GM23338 (cell line): ENCODE measurements around the gene CDK5RAP2. TPM values are rescaled to one million over a fixed set of nuclear protein-coding genes. Genes with fewer than 3 reads are reported as not detected.

Experiments used
- ATAC-seq: fragments of 200-7000 bp; cut with Tn5 transposase; 3 replicates; pipeline ENCODE4 v1.9.1; 2020
- DNase-seq: peaks from one replicate; pipeline ENCODE4 v3.0.0-alpha.2; 2015; ENCODE audit warnings: low spot score
- H2AFZ ChIP-seq: fragments of 200-600 bp; sonication (generic); 2 replicates; pipeline ENCODE4 v1.8.0; 2016; ENCODE audit warnings: antibody characterized with exemption, mild to moderate bottlenecking, moderate library complexity
- H3F3A ChIP-seq: fragments of 200-600 bp; sonication (generic); replicated peaks from 2 replicates; pipeline ENCODE4 v1.8.0; 2017; ENCODE audit warnings: antibody characterized with exemption, mixed run types, low read depth
- H3K27ac ChIP-seq: fragments of 200-600 bp; sonication (generic); 2 replicates; pipeline ENCODE4 v1.6.1; 2016; ENCODE audit warnings: low read depth
- H3K27me3 ChIP-seq: fragments of 200-600 bp; sonication (generic); 2 replicates; pipeline ENCODE4 v1.8.0; 2016; ENCODE audit warnings: mild to moderate bottlenecking, mixed run types, moderate library complexity; ENCODE audit not compliant: insufficient read depth
- H3K36me3 ChIP-seq: fragments of 200-600 bp; sonication (generic); 2 replicates; pipeline ENCODE4 v1.8.0; 2016; ENCODE audit warnings: mild to moderate bottlenecking; ENCODE audit not compliant: insufficient read depth
- H3K4me1 ChIP-seq: fragments of 200-600 bp; sonication (generic); 2 replicates; pipeline ENCODE4 v1.8.0; 2016; ENCODE audit warnings: mild to moderate bottlenecking, moderate library complexity; ENCODE audit not compliant: insufficient read depth
- H3K4me2 ChIP-seq: fragments of 200-600 bp; sonication (generic); 2 replicates; pipeline ENCODE4 v1.7.1; 2017; ENCODE audit warnings: mixed run types
- H3K4me3 ChIP-seq: fragments of 200-600 bp; sonication (generic); 2 replicates; pipeline ENCODE4 v1.6.1; 2016; ENCODE audit warnings: mixed run types
- H3K79me2 ChIP-seq: fragments of 200-600 bp; sonication (generic); replicated peaks from 2 replicates; pipeline ENCODE4 v1.8.0; 2017; ENCODE audit warnings: mild to moderate bottlenecking; ENCODE audit not compliant: insufficient read depth
- H3K9me2 ChIP-seq: fragments of 200-600 bp; sonication (generic); 2 replicates; pipeline ENCODE4 v1.8.0; 2017; ENCODE audit not compliant: insufficient read depth
- H4K20me1 ChIP-seq: fragments of 200-600 bp; sonication (generic); replicated peaks from 2 replicates; pipeline ENCODE4 v1.8.0; 2017; ENCODE audit warnings: mild to moderate bottlenecking; ENCODE audit not compliant: insufficient read depth
- H3K27ac Mint-ChIP-seq: 2 replicates; pipeline ENCODE4 v1.8.0; 2020; ENCODE audit warnings: inconsistent platforms, mild to moderate bottlenecking, moderate library complexity, mixed read lengths
- H3K27me3 Mint-ChIP-seq: 3 replicates; pipeline ENCODE4 v1.8.0; 2022; ENCODE audit warnings: low read depth, mild to moderate bottlenecking, moderate library complexity, mixed read lengths, inconsistent platforms; ENCODE audit not compliant: insufficient read depth, poor library complexity
- H3K36me3 Mint-ChIP-seq: 3 replicates; pipeline ENCODE4 v1.8.0; 2021; ENCODE audit warnings: low read depth, mild to moderate bottlenecking, inconsistent platforms, moderate library complexity, mixed read lengths
- H3K4me1 Mint-ChIP-seq: 3 replicates; pipeline ENCODE4 v1.8.0; 2020; ENCODE audit warnings: mild to moderate bottlenecking, inconsistent platforms, mixed read lengths
- H3K4me3 Mint-ChIP-seq: 3 replicates; pipeline ENCODE4 v1.8.0; 2021; ENCODE audit warnings: moderate library complexity, mild to moderate bottlenecking, inconsistent platforms, mixed read lengths
- H3K9me3 Mint-ChIP-seq: 3 replicates; pipeline ENCODE4 v1.8.0; 2020; ENCODE audit warnings: moderate library complexity, mild to moderate bottlenecking, inconsistent platforms, mixed read lengths
- CTCF ChIP-seq, 2 experiments: fragments of 200-600 bp in 1 of 2; sonication (generic) in 1 of 2; conservative IDR thresholded peaks; 2 replicates each; pipeline versions ENCODE4 v1.5.1 to v1.6.1; 2016 to 2017; ENCODE audit warnings: antibody characterized with exemption in 2 of 2, low read depth in 2 of 2, mild to moderate bottlenecking in 2 of 2, moderate library complexity in 1 of 2
- ETS1 ChIP-seq: IDR thresholded peaks from 2 replicates; pipeline ENCODE4 v1.6.1; 2016; ENCODE audit warnings: antibody characterized with exemption
- EZH2 ChIP-seq: fragments of 200-600 bp; sonication (generic); IDR thresholded peaks from one replicate; pipeline ENCODE4 v1.8.0; 2017; ENCODE audit warnings: antibody characterized with exemption, mild to moderate bottlenecking, low read depth; ENCODE audit not compliant: unreplicated experiment
- EZH2phosphoT487 ChIP-seq: fragments of 200-600 bp; sonication (generic); IDR thresholded peaks from one replicate; pipeline ENCODE4 v1.8.1; 2018; ENCODE audit warnings: antibody characterized with exemption; ENCODE audit not compliant: unreplicated experiment
- JUNB ChIP-seq: IDR thresholded peaks from one replicate; pipeline ENCODE4 v1.6.1; 2016; ENCODE audit warnings: antibody characterized with exemption; ENCODE audit not compliant: unreplicated experiment
- NANOG ChIP-seq: IDR thresholded peaks from 2 replicates; pipeline ENCODE4 v1.6.1; 2016; ENCODE audit warnings: antibody characterized with exemption, borderline replicate concordance
- POLR2AphosphoS5 ChIP-seq: IDR thresholded peaks from 2 replicates; pipeline ENCODE4 v1.6.1; 2016; ENCODE audit warnings: antibody characterized with exemption, low read depth
- REST ChIP-seq: IDR thresholded peaks from one replicate; pipeline ENCODE4 v1.6.1; 2018; ENCODE audit warnings: antibody characterized with exemption; ENCODE audit not compliant: unreplicated experiment
- STAT1 ChIP-seq: IDR thresholded peaks from one replicate; pipeline ENCODE4 v1.6.1; 2016; ENCODE audit warnings: antibody characterized with exemption; ENCODE audit not compliant: unreplicated experiment
- ZNF331 ChIP-seq: fragments of 250-450 bp; sonication (Bioruptor Pico); IDR thresholded peaks from 2 replicates; pipeline ENCODE4 v1.5.0; 2020; ENCODE audit warnings: low read depth, mild to moderate bottlenecking, moderate library complexity
- ZNF462 ChIP-seq: fragments of 250-450 bp; sonication (Bioruptor Pico); IDR thresholded peaks from 2 replicates; pipeline ENCODE4 v1.5.0; 2020; ENCODE audit warnings: mild to moderate bottlenecking, moderate library complexity
- polyA plus RNA-seq: library from polyadenylated mRNA; unstranded; fragments of >200 nt; fragmentation: Nextera tagmentation; extraction: Ambion mirVana; gene quantifications from 2 replicates; pipeline ENCODE4 v1.2.1, GENCODE V29; 2016
- total RNA-seq: library from RNA; depleted of rRNA; stranded (reverse); fragments of >200 nt; shearing (Covaris generic); gene quantifications from 2 replicates; pipeline ENCODE4 v1.2.3, GENCODE V29; 2014

CDK5RAP2 gene
- total and polyA plus RNA-seq, 2 experiments from 2014 or later, result 50.7 to 65.7 TPM

- TF ChIP-seq ZNF462 (CRISPR knock-in tag), result no peak
- TF ChIP-seq STAT1, result no peak
- TF ChIP-seq ETS1, result no peak
- no peak for TF ChIP-seq EZH2
- TF ChIP-seq POLR2AphosphoS5, result no peak
- no peak for TF ChIP-seq EZH2phosphoT487
Measured at GRCh38 chr9:120486347-120486746, 93.6 kb downstream of the CDK5RAP2 start (continued).

GRCh38 chr9:120485788-120486187, 94.2 kb downstream of the CDK5RAP2 start:
- no peaks in the 10 kb centered on the region for H3F3A ChIP-seq
- H3K4me1 ChIP-seq, result peaks cover 14% of the 10 kb centered on the region
- H2AFZ ChIP-seq, result no peak overlapping the region
- no peaks in the 10 kb centered on the region for H4K20me1 ChIP-seq
- no peaks in the 10 kb centered on the region for H3K9me2 ChIP-seq
- H3K4me2 ChIP-seq, result no peak overlapping the region
- no peaks in the 10 kb centered on the region for H3K9me3 Mint-ChIP-seq
- H3K27me3 Mint-ChIP-seq, result peaks cover 5% of the 10 kb centered on the region
- DNase-seq (no peak), ATAC-seq (no peak)
- no peak overlapping the region for H3K4me3 Mint-ChIP-seq
- peaks cover 29% of the 10 kb centered on the region for H3K4me1 Mint-ChIP-seq
- H3K27ac Mint-ChIP-seq, result no peak overlapping the region; the same call in 1 of the 2 replicates
- H3K4me3 ChIP-seq, result no peak overlapping the region
- H3K36me3 Mint-ChIP-seq, result peaks cover 43% of the 10 kb centered on the region
- 0 out of 2 replicates have a peak, but pooled peaks cover 3% of the 10 kb centered on the region for H3K36me3 ChIP-seq
- no peaks in the 10 kb centered on the region for H3K79me2 ChIP-seq
- H3K27me3 ChIP-seq, result no peaks in the 10 kb centered on the region
- H3K27ac ChIP-seq, result no peak overlapping the region
- TF ChIP-seq CTCF (conservative IDR thresholded peaks at IDR 0.05; ENCODE audit: low read depth in 2 of 2), result no peak
- no peak for TF ChIP-seq JUNB
- no peak for TF ChIP-seq ZNF331 (CRISPR knock-in tag)
- no peak for TF ChIP-seq EZH2
- TF ChIP-seq REST, result no peak
- no peak for TF ChIP-seq NANOG
